ENCODE measurements around the gene MTR.

- TF ChIP-seq, protein P1, sequence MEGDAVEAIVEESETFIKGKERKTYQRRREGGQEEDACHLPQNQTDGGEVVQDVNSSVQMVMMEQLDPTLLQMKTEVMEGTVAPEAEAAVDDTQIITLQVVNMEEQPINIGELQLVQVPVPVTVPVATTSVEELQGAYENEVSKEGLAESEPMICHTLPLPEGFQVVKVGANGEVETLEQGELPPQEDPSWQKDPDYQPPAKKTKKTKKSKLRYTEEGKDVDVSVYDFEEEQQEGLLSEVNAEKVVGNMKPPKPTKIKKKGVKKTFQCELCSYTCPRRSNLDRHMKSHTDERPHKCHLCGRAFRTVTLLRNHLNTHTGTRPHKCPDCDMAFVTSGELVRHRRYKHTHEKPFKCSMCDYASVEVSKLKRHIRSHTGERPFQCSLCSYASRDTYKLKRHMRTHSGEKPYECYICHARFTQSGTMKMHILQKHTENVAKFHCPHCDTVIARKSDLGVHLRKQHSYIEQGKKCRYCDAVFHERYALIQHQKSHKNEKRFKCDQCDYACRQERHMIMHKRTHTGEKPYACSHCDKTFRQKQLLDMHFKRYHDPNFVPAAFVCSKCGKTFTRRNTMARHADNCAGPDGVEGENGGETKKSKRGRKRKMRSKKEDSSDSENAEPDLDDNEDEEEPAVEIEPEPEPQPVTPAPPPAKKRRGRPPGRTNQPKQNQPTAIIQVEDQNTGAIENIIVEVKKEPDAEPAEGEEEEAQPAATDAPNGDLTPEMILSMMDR (IDR thresholded peaks at IDR 0.05; ENCODE audit: low read depth, low read length, missing input control) = peak; percentile 50
- TF ChIP-seq ATF3 (IDR thresholded peaks at IDR 0.05) (no peak), EGR1 (IDR thresholded peaks at IDR 0.05; ENCODE audit: low read depth in 2 of 2) (no peak), TAF1 (conservative IDR thresholded peaks at IDR 0.05) (no peak), MAX (IDR thresholded peaks at IDR 0.05) (no peak), RAD21 (IDR thresholded peaks at IDR 0.05) (peak; percentile 76 to 82)
Observed at GRCh38 chr1:236753516-236753915, 41.6 kb upstream of the MTR start.
